SK-N-SH (cell line): ENCODE data around the gene GRXCR2. TPM values are rescaled to one million over a fixed set of nuclear protein-coding genes. Genes with fewer than 3 reads are reported as not detected.

ENCODE experiments used
- CTCF ChIA-PET: fragments of 300-600, 350-600 bp; formaldehyde crosslinking; extraction: SDS; loops from one replicate; lab custom pipeline; 2021; lab: Yijun Ruan, JAX
- POLR2A ChIA-PET: fragments of 350-600 bp; sonication (Branson Sonifier 250); formaldehyde crosslinking; extraction: SDS; loops from one replicate; lab custom pipeline; 2020; ENCODE audit warnings: antibody characterized with exemption, inconsistent platforms; lab: Yijun Ruan, JAX
- DNase-seq: peaks from one replicate; pipeline ENCODE4 v3.0.0; 2012
- H2AFZ ChIP-seq: fragments of 200-600 bp; sonication (generic); 2 replicates; pipeline ENCODE4 v1.8.1; 2016; ENCODE audit warnings: antibody characterized with exemption, mild to moderate bottlenecking, low read depth
- H3F3A ChIP-seq: fragments of 200-600 bp; sonication (generic); replicated peaks from 2 replicates; pipeline ENCODE3; 2016; ENCODE audit warnings: antibody characterized with exemption, mild to moderate bottlenecking; ENCODE audit not compliant: insufficient read depth
- H3K27ac ChIP-seq, 2 experiments: fragments of 200-500 bp in 1 of 2; fragments of 200-600 bp in 1 of 2; sonication (Bioruptor generic) in 1 of 2; sonication (generic), shearing (Covaris generic) in 1 of 2; 2 replicates each; pipeline versions ENCODE4 v1.5.1 to v1.6.1; 2014 to 2016; ENCODE audit warnings: low read depth in 2 of 2, inconsistent platforms in 1 of 2, low read length in 1 of 2, mild to moderate bottlenecking in 1 of 2, mixed read lengths in 1 of 2
- H3K27me3 ChIP-seq: fragments of 200-600 bp; sonication (generic), shearing (Covaris generic); 2 replicates; pipeline ENCODE4 v1.6.1; 2016; ENCODE audit warnings: mixed run types; ENCODE audit not compliant: insufficient read depth
- H3K36me3 ChIP-seq, 2 experiments: fragments of 200-500 bp in 1 of 2; fragments of 200-600 bp in 1 of 2; sonication (Bioruptor generic) in 1 of 2; sonication (generic) in 1 of 2; replicated peaks in 1 of 2; 2 replicates each; pipeline versions ENCODE3 to v1.5.1; 2014 to 2016; ENCODE audit warnings: low read length in 1 of 2, mild to moderate bottlenecking in 1 of 2; ENCODE audit not compliant: insufficient read depth in 2 of 2, control insufficient read depth in 1 of 2
- H3K4me1 ChIP-seq, 2 experiments: fragments of 200-500 bp in 1 of 2; fragments of 200-600 bp in 1 of 2; sonication (Bioruptor generic) in 1 of 2; sonication (generic), shearing (Covaris generic) in 1 of 2; 2 replicates each; pipeline versions ENCODE4 v1.5.1 to v1.6.1; 2014 to 2016; ENCODE audit warnings: low read depth in 1 of 2, low read length in 1 of 2, mixed run types in 1 of 2; ENCODE audit not compliant: insufficient read depth in 2 of 2, control insufficient read depth in 1 of 2
- H3K4me2 ChIP-seq: fragments of 200-600 bp; sonication (generic), shearing (Covaris generic); 2 replicates; pipeline ENCODE4 v1.6.1; 2017; ENCODE audit warnings: mixed run types
- H3K4me3 ChIP-seq, 2 experiments: fragments of 200-500 bp in 1 of 2; fragments of 200-600 bp in 1 of 2; sonication (Bioruptor generic) in 1 of 2; sonication (generic), shearing (Covaris generic) in 1 of 2; 2 replicates each; pipeline versions ENCODE4 v1.5.1 to v1.8.1; 2014 to 2016; ENCODE audit warnings: low read depth in 2 of 2, inconsistent platforms in 1 of 2, low read length in 1 of 2, mild to moderate bottlenecking in 1 of 2, mixed read lengths in 1 of 2, moderate library complexity in 1 of 2
- H3K79me2 ChIP-seq: fragments of 200-600 bp; sonication (generic); 2 replicates; pipeline ENCODE4 v1.8.1; 2017; ENCODE audit warnings: mild to moderate bottlenecking; ENCODE audit not compliant: insufficient read depth
- H3K9ac ChIP-seq: fragments of 200-600 bp; sonication (generic); 2 replicates; pipeline ENCODE4 v1.6.1; 2017; ENCODE audit warnings: mixed run types
- H3K9me2 ChIP-seq: fragments of 200-600 bp; sonication (generic); 2 replicates; pipeline ENCODE4 v1.6.1; 2017; ENCODE audit warnings: mixed run types
- H3K9me3 ChIP-seq: fragments of 200-600 bp; sonication (generic); 2 replicates; pipeline ENCODE4 v1.6.1; 2017; ENCODE audit warnings: mixed run types, mild to moderate bottlenecking, moderate library complexity
- H4K20me1 ChIP-seq: fragments of 200-600 bp; sonication (generic); 2 replicates; pipeline ENCODE4 v1.6.1; 2017; ENCODE audit warnings: mild to moderate bottlenecking, mixed run types; ENCODE audit not compliant: insufficient read depth
- CHD2 ChIP-seq: fragments of 150-350 bp; IDR thresholded peaks from 2 replicates; pipeline ENCODE4 v1.6.1; 2018; ENCODE audit warnings: low read length; ENCODE audit not compliant: partially characterized antibody
- EZH2phosphoT487 ChIP-seq: fragments of 200-600 bp; sonication (generic); IDR thresholded peaks from 2 replicates; pipeline ENCODE4 v1.6.1; 2017; ENCODE audit warnings: low read depth, mixed run types, mild to moderate bottlenecking, antibody characterized with exemption, moderate library complexity, borderline replicate concordance
- GABPA ChIP-seq: IDR thresholded peaks from 2 replicates; pipeline ENCODE4 v1.4.0; 2012; ENCODE audit warnings: low read depth, mild to moderate bottlenecking
- MEF2A ChIP-seq: IDR thresholded peaks from 2 replicates; pipeline ENCODE4 v1.4.0; 2012; ENCODE audit warnings: low read depth, borderline replicate concordance
- MXI1 ChIP-seq: IDR thresholded peaks from 2 replicates; pipeline ENCODE4 v1.6.1; 2012; ENCODE audit warnings: mild to moderate bottlenecking, low read depth, low read length, improper control_type of control experiment
- NRF1 ChIP-seq: IDR thresholded peaks from 2 replicates; pipeline ENCODE4 v1.6.1; 2012; ENCODE audit warnings: low read depth, mild to moderate bottlenecking, low read length
- RCOR1 ChIP-seq: fragments of 150-350 bp; IDR thresholded peaks from 2 replicates; pipeline ENCODE4 v1.6.1; 2017; ENCODE audit warnings: antibody characterized with exemption, low read length
- RFX5 ChIP-seq: IDR thresholded peaks from 2 replicates; pipeline ENCODE4 v1.6.1; 2012; ENCODE audit warnings: mild to moderate bottlenecking, improper control_type of control experiment, low read length
- TEAD4 ChIP-seq: IDR thresholded peaks from 2 replicates; pipeline ENCODE4 v1.4.0; 2012; ENCODE audit warnings: mild to moderate bottlenecking, borderline replicate concordance; ENCODE audit not compliant: insufficient read depth
- WGBS: methylation state at CpG from one replicate; pipeline ENCODE4 v1.1.6; 2017; ENCODE audit warnings: low lambda C conversion rate; 5-methylcytosine and 5-hydroxymethylcytosine counted together
- polyA plus RNA-seq, 3 experiments: library from polyadenylated mRNA; depleted of rRNA; stranded (reverse); fragments of >200 nt; gene quantifications; 2 replicates each; pipeline ENCODE4 v1.2.3, GENCODE V29; 2012
- TF ChIP-seq, protein P1 (sequence below): fragments of 200-600 bp; sonication (generic); IDR thresholded peaks from 2 replicates; pipeline ENCODE4 v1.6.1; 2017; ENCODE audit warnings: antibody characterized with exemption, mild to moderate bottlenecking, moderate library complexity
- TF ChIP-seq, protein P2 (sequence below): IDR thresholded peaks from 2 replicates; pipeline ENCODE4 v1.6.1; 2012; ENCODE audit warnings: mild to moderate bottlenecking, low read depth, low read length, moderate library complexity
- TF ChIP-seq, protein P3 (sequence below): IDR thresholded peaks from 2 replicates; pipeline ENCODE4 v1.4.0; 2012; ENCODE audit warnings: low read depth, borderline replicate concordance
- TF ChIP-seq, protein P4 (sequence below): IDR thresholded peaks from 2 replicates; pipeline ENCODE4 v1.4.0; 2012; ENCODE audit warnings: low read depth, borderline replicate concordance
- TF ChIP-seq, protein P5 (sequence below): fragments of 150-350 bp; IDR thresholded peaks from 2 replicates; pipeline ENCODE4 v1.6.1; 2017; ENCODE audit warnings: antibody characterized with exemption, low read length, low read depth, borderline replicate concordance

GRXCR2 gene
- polyA plus RNA-seq, 1 of the 3 experiments (the other 2 are of a cell fraction) = not detected

DNA sequence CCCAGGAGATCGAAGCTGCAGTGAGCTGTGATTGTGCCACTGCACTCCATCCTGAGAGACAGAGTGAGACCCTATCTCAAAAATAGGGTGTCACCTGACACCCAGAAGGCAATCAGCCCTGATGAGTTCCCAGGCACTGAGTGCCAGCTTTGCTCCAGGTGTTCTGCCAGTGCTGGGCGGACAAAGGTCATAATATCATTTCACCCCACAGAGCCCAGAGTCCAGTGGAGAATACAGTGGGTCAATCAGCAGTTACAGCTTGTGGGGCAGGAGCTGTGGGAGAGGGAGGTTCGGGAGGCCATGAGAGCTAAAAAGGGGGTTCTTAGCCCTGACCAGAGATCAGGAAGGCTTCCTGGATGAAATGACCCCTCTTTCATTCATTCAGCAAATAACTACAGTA is 39.2 kb upstream of the GRXCR2 start:
- CTCF ChIA-PET = interaction anchor here (1.0 kb wide), 1 partner anchor 10 kb away, joined by 4 read pairs; no protein-coding TSS in a partner anchor
- TF ChIP-seq RFX5 (no peak), MXI1 (no peak), CHD2 (no peak), TEAD4 (no peak), GABPA (no peak), MEF2A (no peak)
- no peaks in the 10 kb centered on the region for H3K36me3 ChIP-seq
- no peak overlapping the region for H3K4me3 ChIP-seq
- no peak overlapping the region for H3K4me2 ChIP-seq
- H3K79me2 ChIP-seq = no peaks in the 10 kb centered on the region
- peaks cover 0 to under 1% of the 10 kb centered on the region in 2 experiments; a peak in 1 of 4 replicates for H3K4me1 ChIP-seq
- H4K20me1 ChIP-seq = no peaks in the 10 kb centered on the region
- POLR2A ChIA-PET = no interaction called here
- no peaks in the 10 kb centered on the region for H3K27me3 ChIP-seq
- H2AFZ ChIP-seq = no peak overlapping the region
- H3K9ac ChIP-seq = no peak overlapping the region
- no peaks in the 10 kb centered on the region for H3K9me3 ChIP-seq
- 95% methylated on average over 2 of the region's 3 CpGs for WGBS
- H3F3A ChIP-seq = peaks cover 5% of the 10 kb centered on the region
- DNase-seq = no peak
- no peaks in the 10 kb centered on the region for H3K9me2 ChIP-seq
- no peak overlapping the region for H3K27ac ChIP-seq

DNA sequence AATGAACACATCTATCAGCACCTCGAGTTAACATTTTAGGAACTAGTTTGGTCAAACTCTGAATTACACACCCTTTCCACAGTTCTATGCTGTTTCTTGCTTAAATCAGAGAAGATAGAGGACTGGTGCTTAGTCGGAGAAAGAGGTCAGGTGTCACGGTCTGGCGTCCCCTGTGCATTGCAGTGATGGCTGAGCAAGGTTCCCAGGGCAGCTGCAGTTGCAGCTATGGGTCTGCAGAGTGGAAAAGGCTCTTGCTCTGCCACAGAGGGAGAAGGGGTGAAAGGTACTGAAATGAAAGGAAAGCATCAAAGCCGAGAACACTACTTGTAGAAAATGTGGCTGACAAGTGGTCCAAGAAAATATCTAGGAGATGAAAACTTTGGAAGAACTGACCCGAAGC is 38.4 kb upstream of the GRXCR2 start:
- Histone ChIP-seq H3K4me3 (no peak overlapping the region), H3K27ac (no peak overlapping the region), H3K27me3 (no peaks in the 10 kb centered on the region), H4K20me1 (no peaks in the 10 kb centered on the region), H3K9me2 (no peaks in the 10 kb centered on the region), H3K9ac (no peak overlapping the region), H3K4me2 (no peak overlapping the region), H3K9me3 (no peaks in the 10 kb centered on the region), H3F3A (peaks cover 5% of the 10 kb centered on the region), H3K36me3 (no peaks in the 10 kb centered on the region), H3K4me1 (no peaks in the 10 kb centered on the region), H2AFZ (no peak overlapping the region), H3K79me2 (no peaks in the 10 kb centered on the region)
- no peak for DNase-seq
- ChIA-PET CTCF (no interaction called here), POLR2A (no interaction called here)
- WGBS = 74% methylated on average over 6 of the region's 6 CpGs
- TF ChIP-seq NRF1 (no peak), EZH2phosphoT487 (no peak), RCOR1 (no peak)
- TF ChIP-seq, protein P1, sequence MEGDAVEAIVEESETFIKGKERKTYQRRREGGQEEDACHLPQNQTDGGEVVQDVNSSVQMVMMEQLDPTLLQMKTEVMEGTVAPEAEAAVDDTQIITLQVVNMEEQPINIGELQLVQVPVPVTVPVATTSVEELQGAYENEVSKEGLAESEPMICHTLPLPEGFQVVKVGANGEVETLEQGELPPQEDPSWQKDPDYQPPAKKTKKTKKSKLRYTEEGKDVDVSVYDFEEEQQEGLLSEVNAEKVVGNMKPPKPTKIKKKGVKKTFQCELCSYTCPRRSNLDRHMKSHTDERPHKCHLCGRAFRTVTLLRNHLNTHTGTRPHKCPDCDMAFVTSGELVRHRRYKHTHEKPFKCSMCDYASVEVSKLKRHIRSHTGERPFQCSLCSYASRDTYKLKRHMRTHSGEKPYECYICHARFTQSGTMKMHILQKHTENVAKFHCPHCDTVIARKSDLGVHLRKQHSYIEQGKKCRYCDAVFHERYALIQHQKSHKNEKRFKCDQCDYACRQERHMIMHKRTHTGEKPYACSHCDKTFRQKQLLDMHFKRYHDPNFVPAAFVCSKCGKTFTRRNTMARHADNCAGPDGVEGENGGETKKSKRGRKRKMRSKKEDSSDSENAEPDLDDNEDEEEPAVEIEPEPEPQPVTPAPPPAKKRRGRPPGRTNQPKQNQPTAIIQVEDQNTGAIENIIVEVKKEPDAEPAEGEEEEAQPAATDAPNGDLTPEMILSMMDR = no peak
- TF ChIP-seq, protein P2, sequence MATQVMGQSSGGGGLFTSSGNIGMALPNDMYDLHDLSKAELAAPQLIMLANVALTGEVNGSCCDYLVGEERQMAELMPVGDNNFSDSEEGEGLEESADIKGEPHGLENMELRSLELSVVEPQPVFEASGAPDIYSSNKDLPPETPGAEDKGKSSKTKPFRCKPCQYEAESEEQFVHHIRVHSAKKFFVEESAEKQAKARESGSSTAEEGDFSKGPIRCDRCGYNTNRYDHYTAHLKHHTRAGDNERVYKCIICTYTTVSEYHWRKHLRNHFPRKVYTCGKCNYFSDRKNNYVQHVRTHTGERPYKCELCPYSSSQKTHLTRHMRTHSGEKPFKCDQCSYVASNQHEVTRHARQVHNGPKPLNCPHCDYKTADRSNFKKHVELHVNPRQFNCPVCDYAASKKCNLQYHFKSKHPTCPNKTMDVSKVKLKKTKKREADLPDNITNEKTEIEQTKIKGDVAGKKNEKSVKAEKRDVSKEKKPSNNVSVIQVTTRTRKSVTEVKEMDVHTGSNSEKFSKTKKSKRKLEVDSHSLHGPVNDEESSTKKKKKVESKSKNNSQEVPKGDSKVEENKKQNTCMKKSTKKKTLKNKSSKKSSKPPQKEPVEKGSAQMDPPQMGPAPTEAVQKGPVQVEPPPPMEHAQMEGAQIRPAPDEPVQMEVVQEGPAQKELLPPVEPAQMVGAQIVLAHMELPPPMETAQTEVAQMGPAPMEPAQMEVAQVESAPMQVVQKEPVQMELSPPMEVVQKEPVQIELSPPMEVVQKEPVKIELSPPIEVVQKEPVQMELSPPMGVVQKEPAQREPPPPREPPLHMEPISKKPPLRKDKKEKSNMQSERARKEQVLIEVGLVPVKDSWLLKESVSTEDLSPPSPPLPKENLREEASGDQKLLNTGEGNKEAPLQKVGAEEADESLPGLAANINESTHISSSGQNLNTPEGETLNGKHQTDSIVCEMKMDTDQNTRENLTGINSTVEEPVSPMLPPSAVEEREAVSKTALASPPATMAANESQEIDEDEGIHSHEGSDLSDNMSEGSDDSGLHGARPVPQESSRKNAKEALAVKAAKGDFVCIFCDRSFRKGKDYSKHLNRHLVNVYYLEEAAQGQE = no peak
- TF ChIP-seq, protein P3, sequence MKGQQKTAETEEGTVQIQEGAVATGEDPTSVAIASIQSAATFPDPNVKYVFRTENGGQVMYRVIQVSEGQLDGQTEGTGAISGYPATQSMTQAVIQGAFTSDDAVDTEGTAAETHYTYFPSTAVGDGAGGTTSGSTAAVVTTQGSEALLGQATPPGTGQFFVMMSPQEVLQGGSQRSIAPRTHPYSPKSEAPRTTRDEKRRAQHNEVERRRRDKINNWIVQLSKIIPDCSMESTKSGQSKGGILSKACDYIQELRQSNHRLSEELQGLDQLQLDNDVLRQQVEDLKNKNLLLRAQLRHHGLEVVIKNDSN = no peak
- TF ChIP-seq, protein P4, sequence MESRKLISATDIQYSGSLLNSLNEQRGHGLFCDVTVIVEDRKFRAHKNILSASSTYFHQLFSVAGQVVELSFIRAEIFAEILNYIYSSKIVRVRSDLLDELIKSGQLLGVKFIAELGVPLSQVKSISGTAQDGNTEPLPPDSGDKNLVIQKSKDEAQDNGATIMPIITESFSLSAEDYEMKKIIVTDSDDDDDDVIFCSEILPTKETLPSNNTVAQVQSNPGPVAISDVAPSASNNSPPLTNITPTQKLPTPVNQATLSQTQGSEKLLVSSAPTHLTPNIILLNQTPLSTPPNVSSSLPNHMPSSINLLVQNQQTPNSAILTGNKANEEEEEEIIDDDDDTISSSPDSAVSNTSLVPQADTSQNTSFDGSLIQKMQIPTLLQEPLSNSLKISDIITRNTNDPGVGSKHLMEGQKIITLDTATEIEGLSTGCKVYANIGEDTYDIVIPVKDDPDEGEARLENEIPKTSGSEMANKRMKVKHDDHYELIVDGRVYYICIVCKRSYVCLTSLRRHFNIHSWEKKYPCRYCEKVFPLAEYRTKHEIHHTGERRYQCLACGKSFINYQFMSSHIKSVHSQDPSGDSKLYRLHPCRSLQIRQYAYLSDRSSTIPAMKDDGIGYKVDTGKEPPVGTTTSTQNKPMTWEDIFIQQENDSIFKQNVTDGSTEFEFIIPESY = no peak
- TF ChIP-seq, protein P5, sequence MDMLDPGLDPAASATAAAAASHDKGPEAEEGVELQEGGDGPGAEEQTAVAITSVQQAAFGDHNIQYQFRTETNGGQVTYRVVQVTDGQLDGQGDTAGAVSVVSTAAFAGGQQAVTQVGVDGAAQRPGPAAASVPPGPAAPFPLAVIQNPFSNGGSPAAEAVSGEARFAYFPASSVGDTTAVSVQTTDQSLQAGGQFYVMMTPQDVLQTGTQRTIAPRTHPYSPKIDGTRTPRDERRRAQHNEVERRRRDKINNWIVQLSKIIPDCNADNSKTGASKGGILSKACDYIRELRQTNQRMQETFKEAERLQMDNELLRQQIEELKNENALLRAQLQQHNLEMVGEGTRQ = no peak
